ENCODE measurements around the gene SLC4A1AP.

SLC4A1AP gene

DNA sequence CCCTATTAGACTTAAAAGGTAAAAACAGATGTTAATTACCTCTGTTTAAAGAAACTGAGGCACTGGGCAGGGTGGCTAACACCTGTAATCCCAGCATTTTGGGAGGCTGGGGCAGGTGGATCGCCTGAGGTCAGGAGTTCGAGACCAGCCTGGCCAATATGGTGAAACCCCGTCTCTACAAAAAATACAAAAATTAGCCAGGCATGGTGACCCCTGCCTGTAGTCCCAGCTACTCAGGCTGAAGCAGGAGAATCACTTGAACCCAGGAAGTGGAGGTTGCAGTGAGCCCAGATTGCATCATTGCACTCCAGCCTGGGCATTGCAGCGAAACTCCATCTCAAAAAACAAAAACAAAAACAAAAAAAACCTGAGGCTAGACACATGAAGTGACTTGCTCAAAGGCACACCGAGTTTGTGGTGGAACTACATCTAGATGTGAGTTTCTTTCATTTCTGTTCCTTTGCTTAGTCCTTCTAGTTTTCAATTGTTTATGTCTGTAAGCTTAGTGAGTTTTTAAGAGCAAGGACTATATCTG lies 40.7 kb downstream of the SLC4A1AP start:
- DNase-seq = no peak

DNA sequence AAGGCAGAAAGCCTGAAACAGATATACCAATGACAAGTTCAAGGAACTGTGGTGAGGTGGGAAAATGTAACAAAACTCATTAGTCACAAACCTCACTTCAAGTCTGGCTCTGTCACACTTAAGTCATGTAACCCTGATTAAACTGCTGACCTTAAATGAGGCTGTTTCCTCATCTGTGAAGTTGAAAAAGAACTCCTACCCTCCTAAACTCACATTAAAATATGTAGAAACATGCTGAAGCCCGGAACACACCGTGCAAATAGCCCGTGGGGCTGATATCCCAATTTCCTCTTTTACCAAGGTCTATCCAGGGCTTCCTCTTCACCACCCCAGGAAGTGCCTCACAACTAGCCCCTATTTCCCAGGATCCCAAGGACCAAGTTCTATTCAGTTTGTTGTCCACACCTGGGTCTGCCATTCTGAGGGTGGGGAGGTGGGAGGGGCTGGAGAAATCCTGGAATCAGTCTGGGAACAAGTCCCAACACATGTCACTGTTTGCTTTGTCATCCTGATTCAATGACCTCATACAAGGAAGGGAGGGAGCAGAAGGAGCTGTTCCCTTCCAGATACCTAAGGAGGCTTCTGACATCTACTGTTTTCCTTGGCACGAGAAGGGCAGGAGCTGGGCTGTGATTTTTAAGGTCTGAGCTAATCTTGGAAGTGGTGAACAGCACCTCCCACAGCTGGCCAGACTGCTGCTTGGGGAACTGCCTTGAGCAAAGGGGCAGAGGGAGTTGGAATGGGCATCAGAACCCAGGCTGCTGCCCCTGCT lies 42.3 kb downstream of the SLC4A1AP start:
- no peak for DNase-seq

DNA sequence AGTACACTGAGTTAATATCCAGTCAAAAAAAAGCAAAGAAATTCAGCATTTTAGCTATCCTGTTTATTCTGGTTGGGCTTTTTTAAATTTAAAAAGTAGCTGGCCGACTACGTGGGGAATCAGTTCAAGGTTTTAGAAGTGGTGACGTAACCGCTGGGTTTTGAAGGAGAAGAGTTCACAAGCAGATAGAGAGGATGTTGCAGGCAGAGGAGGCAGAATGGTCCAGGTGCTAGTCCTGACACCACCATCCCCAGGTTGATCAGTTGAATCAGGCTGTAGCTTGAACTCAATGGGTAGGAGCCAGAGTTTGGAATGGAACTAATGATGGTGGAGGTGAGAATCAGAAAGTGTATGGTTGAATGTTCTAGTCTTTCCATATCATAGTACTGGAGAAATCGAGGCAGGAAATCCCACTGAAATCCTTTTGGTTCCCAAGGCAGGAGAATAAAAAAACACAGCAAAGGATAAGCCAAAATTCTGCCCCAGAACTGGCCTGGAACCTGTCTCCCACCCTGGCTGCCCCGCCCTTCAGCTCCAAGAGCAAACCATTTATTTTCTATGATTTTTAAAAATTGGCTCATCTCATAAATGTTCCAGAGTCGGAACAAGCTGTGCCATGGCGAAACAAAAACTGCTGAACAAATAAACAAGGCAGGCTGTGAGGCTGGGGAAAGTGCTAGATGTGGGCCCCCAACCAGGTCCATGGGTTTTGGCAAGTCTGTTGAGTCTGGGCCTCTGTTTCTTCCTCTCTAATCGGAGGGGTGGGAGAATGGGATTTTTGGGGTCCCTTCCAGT lies 44.0 kb downstream of the SLC4A1AP start:
- DNase-seq = no peak

DNA sequence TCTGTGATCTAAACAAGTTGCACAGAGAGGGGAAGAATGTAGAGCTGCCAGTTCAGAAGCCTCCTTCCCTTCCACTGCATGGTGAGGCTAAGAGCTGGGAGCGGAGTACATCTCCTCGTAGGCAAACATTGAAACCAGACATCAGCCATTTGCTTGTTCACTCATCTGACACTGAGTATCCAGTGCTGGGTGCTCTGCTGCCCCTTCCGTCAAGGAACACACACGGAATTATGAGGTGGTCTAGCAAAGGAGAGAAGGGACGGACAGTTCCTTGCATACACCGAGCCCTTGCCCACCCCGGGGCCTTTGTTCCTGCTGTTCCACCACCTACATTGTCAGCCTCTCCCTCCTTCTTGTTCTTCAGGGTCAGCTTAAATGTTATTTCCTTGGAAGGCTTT lies 44.6 kb downstream of the SLC4A1AP start:
- no peak for DNase-seq

DNA sequence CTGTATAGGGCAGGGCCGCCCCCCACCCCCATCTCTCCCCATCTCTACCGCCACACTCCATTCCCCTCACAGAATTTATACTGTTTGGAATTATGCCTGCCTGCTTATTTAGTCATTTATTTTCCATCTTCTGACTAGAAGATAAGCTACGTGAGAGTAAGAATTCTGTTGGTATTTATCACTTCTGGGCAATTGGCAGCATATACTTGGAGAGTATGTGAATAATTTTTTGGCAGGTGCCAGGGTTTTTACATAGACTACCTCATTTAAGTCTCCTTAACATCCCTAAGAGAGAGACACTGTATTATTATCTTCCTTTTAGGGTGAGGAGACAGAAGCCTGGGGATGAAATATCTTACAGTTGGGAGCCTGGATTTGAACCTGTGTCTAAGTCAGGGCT lies 45.0 kb downstream of the SLC4A1AP start:
- DNase-seq = no peak

DNA sequence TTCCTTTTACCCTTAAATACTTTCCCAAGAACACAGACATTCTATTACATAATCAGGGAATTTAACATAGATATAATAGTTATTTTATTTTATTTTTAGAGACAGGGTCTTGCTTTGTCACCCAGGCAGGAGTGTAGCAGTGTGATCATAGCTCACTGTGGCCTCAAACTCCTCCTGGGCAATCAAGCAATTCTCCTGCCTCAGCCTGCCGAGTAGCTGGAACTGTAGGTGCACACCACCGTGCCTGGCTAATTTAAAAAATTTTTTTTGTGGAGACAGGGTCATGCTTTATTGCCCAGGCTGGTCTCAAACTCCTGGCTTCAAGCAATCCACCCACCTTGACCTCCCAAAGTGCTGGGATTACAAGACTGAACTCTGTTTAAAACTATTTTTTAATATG lies 45.6 kb downstream of the SLC4A1AP start:
- no peak for DNase-seq

DNA sequence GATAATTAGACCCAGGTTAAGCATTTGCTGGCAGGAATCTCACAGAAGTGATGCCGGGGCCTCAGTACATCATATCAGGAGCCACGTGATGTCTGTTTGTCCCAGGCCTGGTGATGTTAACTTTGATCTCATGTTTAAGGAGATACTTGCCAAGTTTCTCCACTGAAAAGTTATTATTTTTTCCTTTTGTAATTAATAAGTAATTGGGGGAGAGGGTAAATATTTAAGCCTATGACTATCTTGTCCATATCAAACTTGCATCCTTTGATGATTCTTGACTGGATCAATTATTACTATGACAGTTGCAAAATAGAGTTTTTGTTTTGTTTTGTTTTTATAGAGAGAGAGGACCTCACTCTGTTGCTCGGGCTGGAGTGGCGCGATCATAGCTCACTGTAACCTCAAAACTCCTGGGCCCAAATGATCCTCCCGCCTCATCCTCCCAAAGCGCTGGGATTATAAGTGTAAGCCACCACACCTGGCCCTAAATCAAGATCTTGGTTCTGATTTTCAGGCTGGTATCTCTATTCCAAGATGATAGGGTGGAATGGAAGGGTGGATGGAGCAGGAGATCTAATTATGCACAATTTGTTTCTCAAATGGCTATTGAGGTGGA lies 46.4 kb downstream of the SLC4A1AP start:
- DNase-seq = no peak

DNA sequence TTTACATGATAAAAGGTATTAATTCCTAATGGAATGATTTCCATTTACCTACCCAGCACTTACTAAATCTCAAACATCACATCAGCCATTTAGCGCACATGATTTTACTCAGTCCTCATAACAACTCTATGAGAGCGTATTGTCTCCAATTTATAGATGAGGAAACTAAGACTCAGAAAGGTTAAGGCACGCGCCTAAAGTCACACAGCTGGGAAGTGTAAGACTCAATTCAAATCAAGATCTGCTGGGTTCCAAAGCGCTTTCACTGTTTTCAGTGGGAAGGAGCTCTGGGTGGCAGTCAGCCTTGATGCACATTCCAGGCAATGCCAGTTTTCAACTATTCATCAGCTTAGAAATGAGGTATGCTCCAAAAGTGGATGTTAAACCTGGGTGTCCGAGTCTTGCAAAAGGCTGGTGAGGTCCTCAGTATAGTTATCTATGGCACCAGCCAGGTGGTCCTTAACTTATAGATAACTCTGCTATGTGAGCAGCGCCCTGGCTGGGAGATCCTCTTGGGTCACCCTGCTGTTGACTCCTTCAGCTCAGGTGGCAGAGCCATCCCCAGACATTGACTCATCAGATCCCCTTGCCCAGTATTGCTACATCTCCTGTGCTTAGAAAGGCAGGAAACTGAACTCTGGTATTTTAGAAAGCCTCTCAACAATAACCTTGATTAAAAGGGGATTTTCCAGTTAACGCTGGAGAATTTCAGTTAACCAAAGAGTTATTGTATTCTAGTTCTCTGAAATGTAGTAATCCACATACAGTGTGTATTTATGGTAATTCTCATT lies 47.1 kb downstream of the SLC4A1AP start:
- DNase-seq = no peak

DNA sequence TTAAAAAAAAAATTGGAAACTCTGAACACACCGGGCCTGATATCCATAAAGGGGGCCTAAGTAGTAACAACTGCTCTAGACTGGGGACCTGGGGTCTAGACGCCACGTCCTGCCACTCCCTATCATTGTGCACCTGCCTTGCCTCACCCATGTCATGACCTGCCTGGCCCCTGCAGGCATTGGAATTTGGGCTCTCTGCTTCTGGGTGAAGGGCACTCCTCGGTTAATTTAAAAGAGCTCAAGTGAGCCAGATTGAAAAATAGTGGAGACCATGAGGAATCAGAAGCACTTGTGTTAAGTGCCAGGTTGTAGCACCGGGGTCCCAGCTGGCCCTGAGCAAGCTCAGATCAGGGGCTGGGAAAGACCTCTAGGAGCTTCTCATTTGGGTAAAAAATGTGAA lies 48.1 kb downstream of the SLC4A1AP start:
- no peak for DNase-seq

DNA sequence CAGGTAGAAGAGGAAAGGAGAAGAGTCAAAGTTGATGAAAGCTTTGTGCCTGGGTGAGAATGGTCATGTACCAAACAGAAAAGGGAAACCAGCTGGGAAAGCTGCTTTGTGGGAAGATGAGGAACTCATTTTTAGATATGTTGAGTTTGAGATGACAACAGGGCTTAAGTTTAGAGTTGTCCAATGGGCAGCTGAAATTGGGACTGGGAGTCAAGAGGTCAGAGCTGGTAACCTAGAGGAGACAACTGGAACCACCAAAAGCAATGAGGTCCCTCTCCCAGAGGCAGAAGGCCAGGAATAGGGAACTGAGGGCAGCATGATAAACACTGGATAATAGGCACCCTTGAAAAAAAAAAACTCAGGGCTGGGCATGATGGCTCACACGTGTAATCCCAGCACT lies 48.8 kb downstream of the SLC4A1AP start:
- no peak for DNase-seq

DNA sequence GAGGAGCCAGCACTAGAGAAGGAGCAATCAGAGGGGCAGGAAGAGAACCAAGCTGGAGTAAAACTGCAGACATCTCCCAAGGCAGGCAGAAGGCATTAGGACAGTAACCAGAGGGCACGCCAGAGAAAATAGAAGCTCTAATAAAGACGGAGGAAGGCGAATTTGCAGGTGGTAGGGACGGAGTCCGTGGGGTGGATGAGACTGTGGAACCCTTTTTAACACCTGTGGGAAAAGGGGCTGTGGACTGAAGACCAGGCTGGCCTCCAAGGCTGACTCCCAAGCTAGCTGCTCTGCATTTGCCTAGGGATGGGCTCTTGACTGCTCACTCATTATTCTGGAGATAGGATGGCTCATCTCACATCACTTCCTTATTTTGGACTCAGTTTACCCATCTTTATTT lies 49.5 kb downstream of the SLC4A1AP start:
- no peak for DNase-seq

DNA sequence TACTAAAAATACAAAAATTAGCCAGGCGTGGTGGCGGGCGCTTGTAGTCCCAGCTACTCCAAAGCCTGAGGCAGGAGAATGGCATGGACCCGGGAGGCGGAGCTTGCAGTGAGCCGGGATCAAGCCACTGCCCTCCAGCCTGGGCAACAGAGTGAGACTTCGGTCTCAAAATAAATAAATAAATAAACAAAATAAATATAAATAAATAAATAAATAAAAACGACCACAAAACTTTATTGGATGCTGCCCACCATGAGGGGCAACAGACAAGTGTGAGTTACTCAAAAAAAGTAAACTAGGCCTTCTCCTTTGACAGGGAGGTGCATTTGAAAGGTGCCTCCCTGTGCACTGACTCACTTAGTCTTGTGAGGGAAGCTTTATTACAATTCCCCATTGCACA lies 50.4 kb downstream of the SLC4A1AP start:
- DNase-seq = no peak

DNA sequence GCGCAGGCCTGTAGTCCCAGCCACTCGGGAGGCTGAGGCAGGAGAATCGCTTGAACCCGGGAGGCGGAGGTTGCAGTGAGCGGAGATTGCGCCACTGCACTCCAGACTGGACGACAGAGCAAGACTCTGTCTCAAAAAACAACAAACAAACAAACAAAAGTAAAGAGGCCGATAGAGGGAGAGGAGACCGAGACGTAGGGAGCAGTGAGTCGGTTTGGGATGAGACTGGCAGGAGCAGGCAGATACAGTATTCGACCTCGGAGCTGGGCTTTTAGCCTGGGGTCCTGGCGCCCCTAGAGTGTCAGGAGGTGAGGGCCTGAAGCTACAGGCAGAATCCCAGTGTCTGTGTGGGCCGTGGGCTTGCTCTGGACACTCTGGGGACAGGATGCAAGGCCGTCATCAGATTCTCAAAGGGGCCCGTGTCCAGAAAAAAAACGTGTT lies 51.2 kb downstream of the SLC4A1AP start:
- no peak for DNase-seq

DNA sequence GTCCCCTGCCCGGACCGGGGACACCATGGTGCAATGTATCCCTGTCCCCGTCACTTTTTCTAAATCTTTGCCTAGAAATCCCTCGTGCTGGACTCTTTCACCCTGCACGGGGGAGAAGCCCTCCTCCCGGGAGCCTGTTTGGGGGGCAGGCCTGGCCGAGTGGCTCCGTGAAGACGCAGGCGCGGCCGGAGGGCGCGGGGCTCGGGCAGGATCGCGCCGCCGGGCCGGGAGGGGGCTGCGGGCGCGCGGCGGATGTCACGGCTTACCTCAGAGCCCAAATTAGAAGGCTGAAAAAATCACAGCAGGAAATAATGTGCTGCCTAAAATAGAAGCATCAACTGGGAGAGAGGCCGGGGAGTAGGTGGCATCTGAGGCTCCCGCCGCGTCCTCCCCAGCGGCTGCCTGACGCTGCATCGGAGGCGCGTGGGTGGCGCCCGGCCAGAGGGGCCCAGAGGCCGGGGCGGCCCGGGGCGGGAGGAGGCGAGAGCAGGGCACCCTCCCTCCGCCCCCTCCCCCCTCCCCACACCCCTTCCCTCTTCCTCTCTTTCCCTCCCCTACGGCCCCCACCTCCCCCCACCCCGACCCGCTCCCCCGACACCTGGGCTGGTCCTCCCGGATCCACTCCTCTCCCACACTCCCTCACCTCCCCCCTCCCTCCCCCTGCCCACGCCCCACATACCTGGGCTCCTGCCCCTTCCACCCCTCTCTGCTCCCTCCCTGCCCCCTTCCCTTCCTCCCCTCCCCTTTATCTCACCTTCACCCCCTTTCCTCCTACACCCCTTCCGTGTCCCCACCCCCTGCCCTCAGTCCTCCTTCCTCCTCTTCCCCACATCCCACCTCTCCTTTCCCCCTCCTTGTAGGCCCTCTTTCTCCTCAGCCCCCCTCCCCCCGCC lies 51.9 kb downstream of the SLC4A1AP start:
- no peak for DNase-seq

DNA sequence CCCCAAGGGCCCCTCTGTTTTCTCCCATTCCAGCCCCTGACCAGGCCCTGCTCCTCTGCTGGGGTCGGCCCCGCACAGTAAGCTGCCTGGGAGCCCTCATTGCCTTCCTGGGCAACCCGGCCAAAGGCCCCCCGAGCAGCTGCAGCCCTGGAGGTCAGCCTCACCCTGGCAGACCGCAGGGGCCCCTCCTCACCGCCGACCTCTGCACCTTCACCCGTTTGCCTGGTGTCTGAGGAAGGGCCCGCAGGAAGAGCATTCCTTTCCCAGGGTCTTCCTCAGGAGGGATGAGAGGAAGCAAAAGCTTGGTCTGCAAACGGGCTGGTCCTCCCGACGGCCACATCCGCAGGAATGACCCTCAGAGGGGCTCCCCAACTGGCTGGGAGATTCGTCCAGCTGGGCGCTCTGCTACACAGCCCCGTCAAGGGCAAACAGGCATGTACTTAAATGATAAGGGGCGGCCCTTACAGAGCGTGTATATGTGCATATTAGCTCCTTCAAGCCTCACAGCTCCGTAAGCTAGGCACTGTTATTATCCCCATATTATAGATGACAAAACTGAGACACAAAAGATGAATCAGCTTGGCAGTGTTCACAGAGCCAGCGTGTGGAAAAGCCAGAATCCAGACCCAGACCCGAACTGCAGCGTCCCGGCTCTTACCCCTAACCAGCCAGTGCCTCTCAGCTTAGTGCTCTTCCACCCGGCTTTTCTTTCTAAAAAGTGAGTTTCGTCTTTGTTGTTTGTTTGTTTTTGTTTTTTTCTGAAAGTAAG lies 52.8 kb downstream of the SLC4A1AP start:
- DNase-seq = no peak

DNA sequence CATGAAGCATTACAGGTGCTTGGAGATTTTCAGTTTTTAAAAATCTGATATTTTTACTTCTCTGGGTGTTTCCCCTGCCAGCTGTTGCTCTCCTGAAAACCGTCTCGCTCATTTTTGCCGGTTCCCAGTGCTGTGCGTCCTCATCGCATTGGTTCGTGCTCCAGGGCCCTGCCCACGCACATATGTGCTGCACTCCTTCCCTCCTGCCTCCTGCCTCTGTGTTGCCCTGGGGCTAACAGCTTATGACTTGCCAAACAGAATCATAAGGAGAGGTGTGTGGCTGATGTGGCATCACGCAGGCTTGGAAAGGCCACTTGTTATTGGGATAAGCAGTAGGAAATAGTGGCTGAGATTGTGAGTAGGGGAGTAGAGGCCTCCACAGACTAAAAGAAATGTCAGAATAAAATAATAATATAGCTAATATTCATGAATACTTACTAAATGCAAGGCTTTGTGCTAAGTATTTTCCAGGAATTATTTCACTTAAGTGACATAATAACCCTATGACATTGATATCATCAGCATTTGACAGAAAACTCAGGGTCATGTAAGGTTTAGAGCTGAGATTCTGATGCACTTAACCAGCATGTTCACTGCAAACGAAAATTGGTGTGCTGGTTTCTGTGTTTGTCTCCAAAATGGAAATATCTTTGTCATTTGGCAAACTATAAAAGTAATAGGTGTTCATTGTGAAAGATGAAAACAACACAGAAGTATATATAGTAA lies 53.5 kb downstream of the SLC4A1AP start:
- no peak for DNase-seq

DNA sequence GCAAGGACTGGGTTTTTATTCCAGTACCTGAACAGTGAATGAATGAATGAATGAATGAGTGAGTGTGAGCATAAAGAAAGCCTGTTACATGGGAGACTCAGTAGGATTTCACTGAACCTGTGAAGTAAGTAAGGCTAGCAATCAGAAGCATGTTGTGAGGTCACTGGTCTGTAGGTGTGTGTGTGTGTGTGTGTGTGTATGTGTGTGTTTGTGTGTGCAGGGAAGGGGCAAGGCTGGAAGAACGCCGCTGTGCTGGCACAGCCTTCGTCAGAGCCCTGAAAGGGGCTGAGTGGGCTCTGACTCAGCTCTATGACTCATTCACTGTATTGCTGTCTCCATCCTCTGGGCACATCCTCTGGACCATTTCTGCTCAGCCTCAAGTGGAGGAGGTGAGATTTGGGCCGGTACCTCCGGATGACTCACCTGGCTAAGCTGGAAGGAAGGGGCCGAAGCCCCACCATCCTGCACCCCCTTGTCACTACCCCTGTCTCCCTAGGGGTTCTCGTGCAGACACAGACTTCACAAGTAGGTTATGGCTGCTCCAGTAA lies 56.4 kb downstream of the SLC4A1AP start:
- DNase-seq = no peak

DNA sequence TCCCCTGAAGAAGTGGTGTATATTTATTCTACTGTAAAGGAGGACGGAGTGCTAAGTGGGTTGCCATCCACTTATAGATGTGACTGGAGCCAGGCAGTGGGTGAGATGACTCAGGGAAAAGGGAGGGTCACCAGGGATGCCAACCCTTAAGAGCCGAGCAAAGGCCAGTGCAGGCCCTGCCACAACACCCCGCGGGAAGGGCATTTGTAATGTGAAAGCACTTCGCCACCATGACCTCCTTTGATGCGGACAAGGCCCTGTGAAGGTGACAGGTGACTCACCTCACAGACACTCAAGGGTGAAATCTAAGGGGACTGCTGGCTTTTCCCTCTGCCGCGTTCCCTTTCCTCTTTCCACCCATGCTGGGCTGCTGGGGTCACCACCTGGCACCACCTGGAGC lies 57.6 kb downstream of the SLC4A1AP start:
- DNase-seq = no peak

DNA sequence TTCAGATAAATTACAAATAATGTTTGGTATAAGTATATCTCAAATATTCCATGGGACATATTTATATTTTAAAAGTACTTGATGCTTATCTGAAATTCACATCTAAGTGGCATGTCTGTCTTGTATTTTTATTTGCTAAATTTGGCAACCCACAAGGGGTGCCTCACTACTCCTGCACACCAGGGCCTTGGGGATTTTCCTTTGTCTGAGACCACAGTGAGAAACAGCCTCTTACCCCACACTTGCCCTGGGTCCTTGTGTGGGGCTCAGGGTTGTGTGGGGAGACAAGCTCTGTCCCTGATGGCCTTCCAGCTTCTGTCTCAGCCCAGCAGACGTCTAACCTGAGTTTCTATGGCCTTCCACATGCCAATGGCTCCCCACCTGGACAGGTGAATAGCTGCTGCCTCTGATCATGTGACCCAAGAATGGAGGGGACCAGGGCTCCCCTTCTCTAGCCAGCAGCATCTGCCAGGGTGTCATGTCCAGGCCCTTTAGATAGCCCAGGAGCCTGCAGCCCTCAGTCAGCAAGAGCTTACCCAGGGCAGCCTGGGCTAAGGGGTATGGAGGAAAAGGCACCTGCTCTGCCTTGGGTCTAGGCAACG lies 58.3 kb downstream of the SLC4A1AP start:
- no peak for DNase-seq
